ENCODE results near the gene ANO4.

The ANO4 gene

GRCh38 chr12:100794441-100795173 lies at the start of gene ANO4:
ANO4 (plus strand) TSS chr12:100794776; CDS start chr12:100901786, 107,010 bp downstream.
- no peak for DNase-seq (ENCODE audit: low read depth)

GRCh38 chr12:100745378-100746071 lies 49.1 kb upstream of the ANO4 start:
- DNase-seq (ENCODE audit: low read depth), result no peak

GRCh38 chr12:100752841-100753240 lies 41.7 kb upstream of the ANO4 start:
- no peak for DNase-seq (ENCODE audit: low read depth)

GRCh38 chr12:100753837-100754236 lies 40.7 kb upstream of the ANO4 start:
- DNase-seq (ENCODE audit: low read depth), result no peak

GRCh38 chr12:100755186-100755585 lies 39.4 kb upstream of the ANO4 start:
- DNase-seq (ENCODE audit: low read depth), result no peak

DNA sequence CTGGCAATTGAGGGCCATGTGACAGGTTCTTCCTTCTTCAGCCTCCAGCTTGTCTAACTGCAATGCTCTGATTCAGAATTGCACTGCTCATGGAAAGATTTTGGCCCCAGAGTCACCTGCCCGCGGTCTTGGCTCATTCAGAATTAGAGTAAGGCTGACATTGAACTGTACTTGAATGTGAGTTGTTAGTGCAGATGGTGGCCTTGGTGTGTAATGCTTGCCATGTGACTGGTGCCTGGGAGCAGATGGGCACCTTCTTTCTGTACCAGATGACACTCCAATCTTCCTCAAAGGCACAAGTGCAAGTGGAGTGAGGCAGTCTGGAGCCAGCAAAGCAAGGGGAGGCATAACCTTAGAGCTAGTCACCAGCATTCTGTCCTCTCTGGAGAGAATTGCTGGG lies 36.5 kb upstream of the ANO4 start:
- no peak for DNase-seq (ENCODE audit: low read depth)

DNA sequence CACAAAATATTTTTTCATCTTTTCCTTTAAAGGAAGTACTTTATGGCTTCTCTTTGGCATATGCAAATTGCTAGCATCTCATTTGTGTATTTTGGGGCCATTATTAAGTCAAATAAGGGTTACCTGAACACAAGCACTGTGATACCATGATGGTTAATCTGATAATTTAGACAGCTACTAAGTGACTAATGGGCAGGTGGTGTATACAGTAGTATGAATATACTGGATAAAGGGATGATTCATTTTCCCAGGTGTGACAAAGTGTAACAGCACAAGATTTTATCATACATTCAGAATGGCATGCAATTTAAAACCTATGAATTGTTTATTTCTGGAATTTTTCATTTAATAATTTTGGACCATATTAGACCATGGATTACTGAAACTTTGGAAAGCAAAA lies 27.2 kb upstream of the ANO4 start:
- DNase-seq (ENCODE audit: low read depth), result no peak

GRCh38 chr12:100767950-100768349 lies 26.6 kb upstream of the ANO4 start:
- DNase-seq (ENCODE audit: low read depth), result no peak

- DNase-seq (ENCODE audit: low read depth), result no peak
Measured at GRCh38 chr12:100778967-100779590, 15.5 kb upstream of the ANO4 start.

DNA sequence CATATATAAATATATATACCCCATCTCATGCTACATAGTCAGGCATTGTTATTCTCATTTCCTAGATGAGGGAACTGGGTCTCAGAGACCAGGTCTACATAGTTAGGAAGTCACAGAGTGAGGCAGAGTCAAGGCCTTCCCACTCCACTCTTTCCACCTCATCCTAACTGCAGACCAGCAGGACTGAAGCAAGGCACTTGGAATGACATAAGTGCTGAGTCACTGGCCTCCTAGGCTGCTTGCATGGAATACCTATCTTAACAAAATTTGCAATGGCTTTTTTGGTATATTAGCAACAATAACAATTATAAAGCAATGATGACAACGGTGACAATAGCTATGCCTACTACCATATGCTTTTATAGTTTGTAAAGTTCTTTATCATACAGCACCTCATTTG lies 5.4 kb upstream of the ANO4 start:
- no peak for DNase-seq (ENCODE audit: low read depth)

DNA sequence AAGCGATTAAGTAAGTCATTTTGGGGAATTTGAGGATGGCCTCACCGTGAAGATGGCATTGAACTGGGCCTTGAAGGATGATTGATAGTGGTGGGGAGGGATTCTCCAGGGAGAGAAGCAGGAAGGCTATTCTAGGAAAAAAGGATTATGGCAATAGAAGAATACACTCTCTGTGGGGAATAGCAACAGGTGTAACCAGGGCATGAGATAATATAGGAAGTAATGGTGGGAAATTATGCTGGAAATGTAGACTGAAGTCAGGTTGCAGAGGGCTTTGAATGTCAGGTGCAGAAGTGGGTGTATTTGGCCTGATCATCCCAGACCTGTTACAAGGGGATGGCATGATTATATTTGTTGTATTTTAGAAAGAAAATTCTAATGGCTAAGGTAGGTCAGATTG lies 4.6 kb upstream of the ANO4 start:
- no peak for DNase-seq (ENCODE audit: low read depth)

DNA sequence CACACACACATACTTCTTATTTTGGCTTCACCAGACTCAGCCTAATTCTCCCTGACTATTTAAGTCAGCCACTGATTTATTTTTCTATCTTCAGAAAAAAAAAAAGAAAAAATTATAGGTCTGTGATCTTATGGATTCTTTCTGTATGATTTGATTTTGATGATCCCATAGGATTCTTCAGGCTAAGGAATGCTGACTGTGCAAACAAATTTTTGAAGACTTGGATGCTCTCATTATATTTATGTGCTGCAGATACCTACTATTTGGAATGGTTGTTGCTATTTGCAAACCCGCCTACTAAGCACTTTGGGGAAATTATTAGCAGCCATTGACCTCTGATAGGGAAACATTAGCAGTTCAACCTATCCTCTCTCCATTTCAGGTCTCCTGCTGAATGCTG lies 4.0 kb upstream of the ANO4 start:
- DNase-seq (ENCODE audit: low read depth), result no peak

DNA sequence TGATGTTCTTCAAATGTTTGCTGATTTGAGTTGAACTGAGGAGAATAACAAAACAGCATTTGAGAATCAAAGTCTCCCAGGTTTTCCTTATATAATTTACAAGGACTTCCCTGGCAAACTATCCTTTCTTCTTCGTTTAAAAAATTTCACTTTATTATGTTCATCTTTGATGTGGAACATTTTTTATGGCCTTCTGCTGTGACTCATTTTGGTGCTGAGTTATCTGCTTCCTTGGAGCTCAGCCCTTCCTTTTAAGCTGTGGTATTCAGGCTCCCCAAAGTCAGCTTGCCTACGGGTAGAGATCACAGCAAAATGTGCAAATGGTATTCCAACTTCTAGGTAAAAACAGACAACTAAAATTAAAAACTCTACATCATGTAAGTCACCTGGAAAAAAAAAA lies 1.4 kb upstream of the ANO4 start:
- DNase-seq (ENCODE audit: low read depth), result no peak

DNA sequence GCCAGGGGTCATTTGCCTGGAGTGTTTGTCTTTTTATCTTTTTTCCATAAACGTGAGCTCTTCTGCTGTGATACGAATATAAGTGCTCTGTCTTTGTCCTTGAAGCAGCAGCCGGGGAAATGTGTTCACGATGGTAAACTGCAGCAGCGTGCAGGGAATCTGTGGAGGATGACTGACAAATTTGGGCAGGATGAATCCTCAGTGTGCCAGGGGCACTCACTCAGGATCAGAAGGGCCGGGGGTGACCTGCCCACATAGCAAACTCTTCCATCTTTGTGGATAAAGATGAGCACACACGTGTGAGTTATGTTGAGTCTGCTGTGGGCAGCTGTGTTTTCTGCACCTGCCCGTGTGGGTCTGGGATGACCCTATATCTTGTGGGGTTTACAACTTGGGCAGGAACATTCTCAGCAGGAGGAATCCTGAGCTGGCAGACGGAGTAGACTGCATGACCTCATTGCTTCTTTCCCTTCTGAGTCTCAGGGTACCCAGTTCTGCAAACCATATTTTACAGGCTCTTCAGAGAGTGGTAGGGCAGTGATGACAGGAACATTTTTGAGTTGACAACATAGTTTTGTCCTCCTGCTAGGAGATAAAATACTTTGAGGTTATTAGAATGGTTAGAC lies 711 bp downstream of the ANO4 start:
- DNase-seq (ENCODE audit: low read depth), result no peak

GRCh38 chr12:100795800-100796179 lies 1.2 kb downstream of the ANO4 start:
- no peak for DNase-seq (ENCODE audit: low read depth)

- DNase-seq (ENCODE audit: low read depth), result no peak
Measured at GRCh38 chr12:100796621-100797020, 2.0 kb downstream of the ANO4 start.

DNA sequence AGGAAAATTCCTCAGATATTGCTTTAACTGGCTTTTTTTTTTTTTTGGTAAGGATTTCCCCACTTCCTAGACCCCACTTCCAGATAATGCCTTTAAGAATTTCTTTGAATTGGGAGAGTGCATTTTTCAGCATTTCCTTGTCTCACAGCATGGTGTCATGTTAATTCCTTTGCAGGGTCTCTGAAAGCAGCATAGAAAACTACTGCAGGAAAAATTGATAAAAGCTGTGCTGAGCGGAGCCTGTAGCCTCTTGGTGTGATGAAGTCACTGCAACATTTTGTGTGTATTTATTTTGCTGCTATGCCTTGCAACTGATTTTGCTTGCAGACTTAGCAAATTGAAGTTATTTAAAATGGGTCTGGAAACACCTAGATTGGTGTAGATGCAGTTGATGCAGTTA lies 2.7 kb downstream of the ANO4 start:
- DNase-seq (ENCODE audit: low read depth), result no peak

- DNase-seq (ENCODE audit: low read depth), result no peak
Measured at GRCh38 chr12:100797786-100798185, 3.2 kb downstream of the ANO4 start.

GRCh38 chr12:100798286-100799160 lies 3.9 kb downstream of the ANO4 start:
- DNase-seq (ENCODE audit: low read depth), result no peak

- peak; percentile 6 for DNase-seq (ENCODE audit: low read depth)
Measured at GRCh38 chr12:100799770-100800169, 5.2 kb downstream of the ANO4 start.

DNA sequence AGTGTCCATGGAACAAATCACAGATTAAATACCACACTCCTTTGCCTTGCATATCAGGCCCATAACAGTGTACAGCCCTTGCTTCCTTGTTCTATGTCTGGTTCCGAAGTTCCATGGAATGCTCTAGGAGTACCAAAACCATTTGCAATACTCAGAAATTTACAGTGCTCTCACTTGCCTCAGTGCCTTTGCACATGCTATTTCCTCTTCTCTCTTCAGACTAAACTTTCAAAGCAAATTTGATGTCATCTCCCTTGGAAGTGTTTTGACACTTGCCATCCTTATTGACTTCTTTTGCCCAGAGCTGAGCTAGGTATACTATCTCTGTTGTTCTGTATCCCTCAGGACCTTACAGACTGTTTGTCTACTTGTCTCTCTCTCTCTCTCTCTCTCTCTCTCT lies 6.1 kb downstream of the ANO4 start:
- no peak for DNase-seq (ENCODE audit: low read depth)

GRCh38 chr12:100801320-100801719 lies 6.7 kb downstream of the ANO4 start:
- no peak for DNase-seq (ENCODE audit: low read depth)

All from fibroblast of gingiva (primary cell).